Mammary epithelial cell (primary cell): Measurements from ENCODE around the gene OR13C3.

ENCODE experiments used
- EZH2 ChIP-seq: IDR thresholded peaks from 2 replicates; pipeline ENCODE4 v1.6.1; 2012; ENCODE audit warnings: low read length, inconsistent platforms, borderline replicate concordance
- TF ChIP-seq, protein P1 (sequence below), 2 donors: IDR thresholded peaks in 1 of 2; conservative IDR thresholded peaks in 1 of 2; 2 replicates each; pipeline ENCODE4 v1.5.1; 2011 to 2012; ENCODE audit warnings: inconsistent platforms in 2 of 2, low read length in 2 of 2, mild to moderate bottlenecking in 2 of 2, control low read depth in 1 of 2, low read depth in 1 of 2; ENCODE audit not compliant: insufficient read depth in 1 of 2; ENCODE audit errors: extremely low read depth in 1 of 2

- TF ChIP-seq, protein P1, sequence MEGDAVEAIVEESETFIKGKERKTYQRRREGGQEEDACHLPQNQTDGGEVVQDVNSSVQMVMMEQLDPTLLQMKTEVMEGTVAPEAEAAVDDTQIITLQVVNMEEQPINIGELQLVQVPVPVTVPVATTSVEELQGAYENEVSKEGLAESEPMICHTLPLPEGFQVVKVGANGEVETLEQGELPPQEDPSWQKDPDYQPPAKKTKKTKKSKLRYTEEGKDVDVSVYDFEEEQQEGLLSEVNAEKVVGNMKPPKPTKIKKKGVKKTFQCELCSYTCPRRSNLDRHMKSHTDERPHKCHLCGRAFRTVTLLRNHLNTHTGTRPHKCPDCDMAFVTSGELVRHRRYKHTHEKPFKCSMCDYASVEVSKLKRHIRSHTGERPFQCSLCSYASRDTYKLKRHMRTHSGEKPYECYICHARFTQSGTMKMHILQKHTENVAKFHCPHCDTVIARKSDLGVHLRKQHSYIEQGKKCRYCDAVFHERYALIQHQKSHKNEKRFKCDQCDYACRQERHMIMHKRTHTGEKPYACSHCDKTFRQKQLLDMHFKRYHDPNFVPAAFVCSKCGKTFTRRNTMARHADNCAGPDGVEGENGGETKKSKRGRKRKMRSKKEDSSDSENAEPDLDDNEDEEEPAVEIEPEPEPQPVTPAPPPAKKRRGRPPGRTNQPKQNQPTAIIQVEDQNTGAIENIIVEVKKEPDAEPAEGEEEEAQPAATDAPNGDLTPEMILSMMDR (conservative IDR thresholded peaks at IDR 0.05 in 1 of 2, IDR thresholded peaks at IDR 0.05 in 1 of 2; ENCODE audit: extremely low read depth in 1 of 2, insufficient read depth in 1 of 2, low read depth in 1 of 2, low read length in 2 of 2), result no peak
- no peak for TF ChIP-seq EZH2
These were observed 27.7 kb upstream of the OR13C3 start for GRCh38 chr9:104564358-104564757.
